ENCODE measurements around the gene FBXO2. TPM values are rescaled to one million over a fixed set of nuclear protein-coding genes. Genes with fewer than 3 reads are reported as not detected.

FBXO2 gene
- total RNA-seq, 3 donors from 2014 or later (not counting 1 experiment from before 2014, with no cell fraction given): 5.9 to 7.9 (median 6.7) TPM

- ATAC-seq (peak in 1 of 3 donors; percentile 2), DNase-seq (peak in 1 of 2 donors; percentile 42)
- peaks cover 39% of the 10 kb centered on the region for H3K4me1 ChIP-seq (ENCODE audit: control insufficient read depth, insufficient read depth, low read length)
- H3K27ac ChIP-seq (ENCODE audit: low read length): peak overlapping the region; percentile 48
- 44% methylated on average over 20 of the region's 21 CpGs for WGBS (ENCODE audit: insufficient coverage)
- H3K27me3 ChIP-seq (ENCODE audit: control insufficient read depth, insufficient read depth, low read length): no peaks in the 10 kb centered on the region
- H3K36me3 ChIP-seq (ENCODE audit: control insufficient read depth, insufficient read depth, low read length): no peaks in the 10 kb centered on the region
- Mint-ChIP-seq H3K9me3 (no peaks in the 10 kb centered on the region), H3K36me3 (no peaks in the 10 kb centered on the region), H3K27ac (peak overlapping the region in 1 of 2 donors; percentile 80), H3K4me3 (peak overlapping the region; percentile 17), H3K4me1 (peaks cover 9 to 33% of the 10 kb centered on the region in 2 donors), H3K27me3 (ENCODE audit: low read depth in 2 of 2) (no peaks in the 10 kb centered on the region)
- TF ChIP-seq, protein P1, sequence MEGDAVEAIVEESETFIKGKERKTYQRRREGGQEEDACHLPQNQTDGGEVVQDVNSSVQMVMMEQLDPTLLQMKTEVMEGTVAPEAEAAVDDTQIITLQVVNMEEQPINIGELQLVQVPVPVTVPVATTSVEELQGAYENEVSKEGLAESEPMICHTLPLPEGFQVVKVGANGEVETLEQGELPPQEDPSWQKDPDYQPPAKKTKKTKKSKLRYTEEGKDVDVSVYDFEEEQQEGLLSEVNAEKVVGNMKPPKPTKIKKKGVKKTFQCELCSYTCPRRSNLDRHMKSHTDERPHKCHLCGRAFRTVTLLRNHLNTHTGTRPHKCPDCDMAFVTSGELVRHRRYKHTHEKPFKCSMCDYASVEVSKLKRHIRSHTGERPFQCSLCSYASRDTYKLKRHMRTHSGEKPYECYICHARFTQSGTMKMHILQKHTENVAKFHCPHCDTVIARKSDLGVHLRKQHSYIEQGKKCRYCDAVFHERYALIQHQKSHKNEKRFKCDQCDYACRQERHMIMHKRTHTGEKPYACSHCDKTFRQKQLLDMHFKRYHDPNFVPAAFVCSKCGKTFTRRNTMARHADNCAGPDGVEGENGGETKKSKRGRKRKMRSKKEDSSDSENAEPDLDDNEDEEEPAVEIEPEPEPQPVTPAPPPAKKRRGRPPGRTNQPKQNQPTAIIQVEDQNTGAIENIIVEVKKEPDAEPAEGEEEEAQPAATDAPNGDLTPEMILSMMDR (IDR thresholded peaks at IDR 0.05): no peak
- H3K4me3 ChIP-seq (ENCODE audit: low read length): no peak overlapping the region
- H3K9me3 ChIP-seq (ENCODE audit: control insufficient read depth, insufficient read depth, low read length): no peaks in the 10 kb centered on the region
- intact Hi-C loops (cut with micrococcal nuclease): loop anchor here (1.0 to 10.0 kb wide), 3 partner anchors 15 to 155 kb away; partner anchors contain the start of genes CLCN6, FBXO6 and MTHFR
These were observed 4.5 kb downstream of the FBXO2 start for GRCh38 chr1:11649624-11650330.

DNA sequence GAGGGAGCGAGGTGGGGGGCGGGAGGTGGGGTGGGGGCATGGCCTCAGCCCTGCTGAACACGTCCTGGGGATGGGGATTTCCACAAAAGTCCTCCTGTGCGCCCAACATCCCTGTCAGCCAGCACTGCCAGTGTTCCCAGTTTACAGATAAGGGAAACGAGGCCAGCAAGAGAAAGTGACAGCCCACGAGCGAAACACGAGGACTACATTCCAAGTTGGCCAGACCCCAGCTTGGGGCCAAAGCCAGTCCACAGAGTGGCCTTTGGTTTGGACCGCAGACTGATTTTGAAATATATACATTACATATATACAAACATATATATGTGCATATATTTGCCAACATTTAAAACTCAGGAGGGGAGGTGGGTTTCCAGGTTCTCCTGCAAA lies 5.0 kb downstream of the FBXO2 start:
- H3K4me3 ChIP-seq (ENCODE audit: low read length): no peak overlapping the region
- H3K4me1 ChIP-seq (ENCODE audit: control insufficient read depth, insufficient read depth, low read length): peaks cover 36% of the 10 kb centered on the region
- no peaks in the 10 kb centered on the region for H3K27me3 Mint-ChIP-seq (ENCODE audit: low read depth in 2 of 2)
- TF ChIP-seq, protein P1 (IDR thresholded peaks at IDR 0.05): no peak
- H3K4me1 Mint-ChIP-seq: peaks cover 9 to 33% of the 10 kb centered on the region in 2 donors
- H3K9me3 Mint-ChIP-seq: no peaks in the 10 kb centered on the region
- H3K4me3 Mint-ChIP-seq: no peak overlapping the region
- H3K36me3 Mint-ChIP-seq: no peaks in the 10 kb centered on the region
- no peak overlapping the region for H3K27ac Mint-ChIP-seq
- no peak for DNase-seq
- H3K9me3 ChIP-seq (ENCODE audit: control insufficient read depth, insufficient read depth, low read length): no peaks in the 10 kb centered on the region
- intact Hi-C loops (cut with micrococcal nuclease): no loop called here
- H3K27me3 ChIP-seq (ENCODE audit: control insufficient read depth, insufficient read depth, low read length): no peaks in the 10 kb centered on the region
- 32% methylated on average over 7 of the region's 9 CpGs for WGBS (ENCODE audit: insufficient coverage)
- H3K27ac ChIP-seq (ENCODE audit: low read length): no peak overlapping the region
- no peak for ATAC-seq
- no peaks in the 10 kb centered on the region for H3K36me3 ChIP-seq (ENCODE audit: control insufficient read depth, insufficient read depth, low read length)

DNA sequence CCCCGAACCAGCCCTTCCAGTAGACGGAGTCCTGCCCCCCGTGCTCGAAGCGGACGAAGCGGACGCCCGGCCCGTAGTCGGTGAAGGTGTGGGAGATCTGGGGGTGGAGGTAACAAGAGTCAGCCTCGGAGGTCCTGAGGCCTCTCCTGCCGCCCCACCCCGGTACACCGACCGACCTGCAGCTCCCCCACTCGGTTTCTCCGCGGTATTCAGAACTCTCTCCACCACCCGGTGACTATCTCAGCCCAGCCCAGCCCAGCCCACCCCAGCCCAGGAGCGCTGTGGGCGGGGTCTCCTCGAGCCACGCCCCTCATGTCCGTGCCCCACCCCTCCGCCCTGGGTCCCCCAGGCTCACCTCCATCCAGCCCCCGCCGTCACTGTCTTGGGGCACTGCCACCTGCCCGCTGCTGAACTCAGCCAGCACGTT lies 5.5 kb downstream of the FBXO2 start:
- H3K27ac Mint-ChIP-seq: no peak overlapping the region
- Histone ChIP-seq H3K4me3 (ENCODE audit: low read length) (no peak overlapping the region), H3K27ac (ENCODE audit: low read length) (no peak overlapping the region), H3K9me3 (ENCODE audit: control insufficient read depth, insufficient read depth, low read length) (no peaks in the 10 kb centered on the region), H3K36me3 (ENCODE audit: control insufficient read depth, insufficient read depth, low read length) (no peaks in the 10 kb centered on the region), H3K4me1 (ENCODE audit: control insufficient read depth, insufficient read depth, low read length) (peaks cover 33% of the 10 kb centered on the region), H3K27me3 (ENCODE audit: control insufficient read depth, insufficient read depth, low read length) (no peaks in the 10 kb centered on the region)
- ATAC-seq: peak in 2 of 3 donors; percentile 25 to 31
- no peaks in the 10 kb centered on the region for H3K9me3 Mint-ChIP-seq
- no peaks in the 10 kb centered on the region for H3K27me3 Mint-ChIP-seq (ENCODE audit: low read depth in 2 of 2)
- 33% methylated on average over 30 of the region's 30 CpGs for WGBS (ENCODE audit: insufficient coverage)
- peak; percentile 33 to 63 for DNase-seq
- H3K4me1 Mint-ChIP-seq: peaks cover 9 to 33% of the 10 kb centered on the region in 2 donors
- intact Hi-C loops (cut with micrococcal nuclease): no loop called here
- TF ChIP-seq, protein P1 (IDR thresholded peaks at IDR 0.05): no peak
- peak overlapping the region; percentile 53 for H3K4me3 Mint-ChIP-seq
- no peaks in the 10 kb centered on the region for H3K36me3 Mint-ChIP-seq

All from natural killer cell (primary cell).